Stimulated activated CD4-positive, alpha-beta T cell treated with anti-CD3 and anti-CD28 coated beads, Interleukin-15, amount 100 ng/mL, for 1 hour (primary cell): ENCODE results near the gene RPS24.
"Not testable (repeated sequence)": the region's sequence is repeated elsewhere in the genome, so short reads cannot be mapped to it uniquely, and the experiment has no call there.

Source experiments
- DNase-seq, 2 donors: peaks; one replicate each; pipeline ENCODE4 v3.0.0-alpha.2; 2020; ENCODE audit warnings: low read depth in 1 of 2, low spot score in 1 of 2

Gene RPS24

GRCh38 chr10:78033637-78034470, at the start of gene RPS24:
Gene RPS24, plus strand, starts transcription at chr10:78033863. Its CDS starts 39 bp downstream, at chr10:78033902.
- DNase-seq, result peak; percentile 90 to 92

GRCh38 chr10:77984986-77985385, 48.7 kb upstream of the RPS24 start:
- DNase-seq, result no peak

GRCh38 chr10:77987671-77988255, 45.9 kb upstream of the RPS24 start:
- DNase-seq, result no peak

GRCh38 chr10:77989081-77989724, 44.5 kb upstream of the RPS24 start:
- DNase-seq, result no peak

GRCh38 chr10:77993620-77994019, 40.0 kb upstream of the RPS24 start:
- no peak for DNase-seq

GRCh38 chr10:77998780-77999179, 34.9 kb upstream of the RPS24 start:
- DNase-seq, result not testable (repeated sequence)

- no peak for DNase-seq
Measured at GRCh38 chr10:78000206-78000605, 33.5 kb upstream of the RPS24 start.

- DNase-seq, result no peak
Measured at GRCh38 chr10:78000956-78001472, 32.6 kb upstream of the RPS24 start.

- no peak for DNase-seq
Measured at GRCh38 chr10:78002541-78003288, 30.9 kb upstream of the RPS24 start.

- DNase-seq, result no peak
Measured at GRCh38 chr10:78004215-78005026, 29.2 kb upstream of the RPS24 start.

GRCh38 chr10:78007172-78007571, 26.5 kb upstream of the RPS24 start:
- DNase-seq, result no peak

GRCh38 chr10:78009662-78010061, 24.0 kb upstream of the RPS24 start:
- no peak for DNase-seq

GRCh38 chr10:78010278-78010677, 23.4 kb upstream of the RPS24 start:
- no peak for DNase-seq

GRCh38 chr10:78011065-78011464, 22.6 kb upstream of the RPS24 start:
- no peak for DNase-seq

GRCh38 chr10:78013564-78013963, 20.1 kb upstream of the RPS24 start:
- DNase-seq, result no peak

GRCh38 chr10:78015546-78015945, 18.1 kb upstream of the RPS24 start:
- DNase-seq, result no peak

- no peak for DNase-seq
Measured at GRCh38 chr10:78017856-78018255, 15.8 kb upstream of the RPS24 start.

GRCh38 chr10:78019264-78019663, 14.4 kb upstream of the RPS24 start:
- no peak for DNase-seq

- DNase-seq, result no peak
Measured at GRCh38 chr10:78021201-78021600, 12.5 kb upstream of the RPS24 start.

GRCh38 chr10:78023741-78024140, 9.9 kb upstream of the RPS24 start:
- no peak for DNase-seq
